Measurements from ENCODE around the gene IQCE.
"Not testable (repeated sequence)": the region's sequence is repeated elsewhere in the genome, so short reads cannot be mapped to it uniquely, and the experiment has no call there.

The IQCE gene

DNA sequence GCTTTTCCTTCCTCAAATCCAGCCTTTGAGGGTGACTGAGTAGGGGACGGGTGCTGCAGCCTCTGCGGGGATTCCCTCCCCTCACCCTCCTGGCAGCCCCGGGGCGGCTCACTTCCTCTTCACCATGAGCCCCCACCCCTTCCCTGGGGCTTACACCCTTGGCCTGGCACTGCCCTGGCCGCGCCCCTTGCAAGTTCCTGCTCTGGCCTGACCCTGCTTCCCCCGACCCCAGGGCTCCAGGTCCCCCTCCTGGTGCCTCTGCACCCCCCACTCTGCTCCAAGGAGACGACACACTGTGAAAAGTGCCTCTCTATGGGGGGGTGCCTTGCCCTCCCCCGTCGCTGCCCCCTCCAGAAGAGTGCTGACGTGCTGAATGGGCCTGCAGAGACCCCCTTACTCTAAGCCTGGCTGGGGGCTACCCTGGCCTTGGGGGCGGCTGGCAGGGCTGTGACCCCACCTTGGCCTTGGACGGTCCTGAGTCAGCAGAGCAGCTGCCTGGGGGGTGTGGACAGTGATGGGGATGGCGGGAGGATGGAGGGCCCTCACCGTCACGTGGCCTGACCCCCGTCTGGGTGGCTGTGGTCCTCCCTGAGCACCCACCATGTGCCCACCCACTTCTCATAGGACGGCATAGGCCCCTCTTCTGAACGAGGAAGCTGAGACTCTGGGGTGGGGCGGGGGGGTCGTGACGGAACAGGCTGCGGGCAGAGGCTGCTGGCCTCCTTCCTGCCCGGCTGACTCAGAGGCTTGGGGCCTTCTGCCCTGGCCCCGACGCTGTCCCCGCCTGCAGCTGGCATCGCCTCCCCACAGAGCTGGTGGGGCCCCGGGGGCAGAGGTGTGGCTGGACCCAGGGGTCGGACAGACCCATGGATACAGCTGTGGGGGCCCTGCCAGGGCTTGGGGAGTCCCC, 29.4 kb upstream of the IQCE start:
- peak; percentile 48 for DNase-seq (ENCODE audit: low spot score)
- TF ChIP-seq, protein P1, sequence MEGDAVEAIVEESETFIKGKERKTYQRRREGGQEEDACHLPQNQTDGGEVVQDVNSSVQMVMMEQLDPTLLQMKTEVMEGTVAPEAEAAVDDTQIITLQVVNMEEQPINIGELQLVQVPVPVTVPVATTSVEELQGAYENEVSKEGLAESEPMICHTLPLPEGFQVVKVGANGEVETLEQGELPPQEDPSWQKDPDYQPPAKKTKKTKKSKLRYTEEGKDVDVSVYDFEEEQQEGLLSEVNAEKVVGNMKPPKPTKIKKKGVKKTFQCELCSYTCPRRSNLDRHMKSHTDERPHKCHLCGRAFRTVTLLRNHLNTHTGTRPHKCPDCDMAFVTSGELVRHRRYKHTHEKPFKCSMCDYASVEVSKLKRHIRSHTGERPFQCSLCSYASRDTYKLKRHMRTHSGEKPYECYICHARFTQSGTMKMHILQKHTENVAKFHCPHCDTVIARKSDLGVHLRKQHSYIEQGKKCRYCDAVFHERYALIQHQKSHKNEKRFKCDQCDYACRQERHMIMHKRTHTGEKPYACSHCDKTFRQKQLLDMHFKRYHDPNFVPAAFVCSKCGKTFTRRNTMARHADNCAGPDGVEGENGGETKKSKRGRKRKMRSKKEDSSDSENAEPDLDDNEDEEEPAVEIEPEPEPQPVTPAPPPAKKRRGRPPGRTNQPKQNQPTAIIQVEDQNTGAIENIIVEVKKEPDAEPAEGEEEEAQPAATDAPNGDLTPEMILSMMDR (conservative IDR thresholded peaks at IDR 0.05; ENCODE audit: low read depth) = no peak
- ChIA-PET POLR2A (ENCODE audit: low non-redundant PET) (interaction anchor here (0.6 kb wide), 1 partner anchor 30 kb away, joined by 9 read pairs; no protein-coding TSS in a partner anchor), CTCF (no interaction called here)
- H3K27ac ChIP-seq = peak overlapping the region; percentile 100

GRCh38 chr7:2530071-2530987, 28.4 kb upstream of the IQCE start:
- DNase-seq (ENCODE audit: low spot score) = peak; percentile 64
- peak overlapping the region; percentile 100 for H3K27ac ChIP-seq
- POLR2A ChIA-PET (ENCODE audit: low non-redundant PET) = no interaction called here

DNA sequence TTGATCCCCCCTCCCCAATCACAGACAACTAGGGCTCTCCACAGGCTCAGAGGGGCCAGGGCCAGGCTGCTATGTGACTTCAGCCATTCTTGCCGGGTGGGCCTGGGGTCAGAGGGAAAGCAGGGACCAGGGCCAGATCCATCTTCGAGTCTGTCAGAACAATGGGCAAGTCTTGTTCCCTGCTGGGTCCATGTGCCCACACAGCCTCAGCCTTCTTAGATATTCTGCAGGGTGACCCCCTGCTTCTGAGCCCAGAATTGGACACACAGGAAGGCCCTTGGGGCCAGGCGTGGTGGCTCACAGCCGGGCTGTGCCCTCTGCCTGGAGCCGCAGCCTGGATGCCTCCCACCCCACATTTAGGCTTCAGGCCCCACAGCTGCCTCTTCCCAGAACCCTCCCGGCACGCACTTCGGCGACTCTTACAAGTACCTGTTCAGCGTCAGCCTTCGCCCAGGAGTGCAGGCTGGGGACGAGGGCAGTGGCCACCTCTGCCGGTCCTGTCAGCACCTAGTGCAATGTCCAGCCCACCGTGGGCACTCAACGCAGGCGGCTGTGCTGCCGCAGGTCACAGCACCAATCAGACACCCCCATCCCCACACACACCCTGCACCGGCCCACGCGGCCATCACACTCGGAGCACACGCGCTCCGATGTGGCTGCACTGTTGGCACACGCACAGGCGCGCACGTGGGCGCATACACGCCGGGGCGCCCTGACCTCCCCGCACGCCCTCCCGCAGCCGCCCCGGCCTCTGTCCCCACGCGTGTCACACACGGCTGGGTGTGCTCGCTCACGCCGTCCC, 27.6 kb upstream of the IQCE start:
- H3K27ac ChIP-seq = peak overlapping the region; percentile 100
- CTCF ChIA-PET; POLR2A ChIA-PET (ENCODE audit: low non-redundant PET): not testable (repeated sequence)

More at GRCh38 chr7:2530071-2530987, 28.4 kb upstream of the IQCE start:
- CTCF ChIA-PET = no interaction called here
- TF ChIP-seq, protein P1 (conservative IDR thresholded peaks at IDR 0.05; ENCODE audit: low read depth) = no peak

GRCh38 chr7:2531796-2532110, 27.0 kb upstream of the IQCE start:
- CTCF ChIA-PET; POLR2A ChIA-PET (ENCODE audit: low non-redundant PET); DNase-seq (ENCODE audit: low spot score): not testable (repeated sequence)
- peak overlapping the region; percentile 100 for H3K27ac ChIP-seq

More for the DNA sequence above, 27.6 kb upstream of the IQCE start:
- not testable (repeated sequence) for DNase-seq (ENCODE audit: low spot score)

DNA sequence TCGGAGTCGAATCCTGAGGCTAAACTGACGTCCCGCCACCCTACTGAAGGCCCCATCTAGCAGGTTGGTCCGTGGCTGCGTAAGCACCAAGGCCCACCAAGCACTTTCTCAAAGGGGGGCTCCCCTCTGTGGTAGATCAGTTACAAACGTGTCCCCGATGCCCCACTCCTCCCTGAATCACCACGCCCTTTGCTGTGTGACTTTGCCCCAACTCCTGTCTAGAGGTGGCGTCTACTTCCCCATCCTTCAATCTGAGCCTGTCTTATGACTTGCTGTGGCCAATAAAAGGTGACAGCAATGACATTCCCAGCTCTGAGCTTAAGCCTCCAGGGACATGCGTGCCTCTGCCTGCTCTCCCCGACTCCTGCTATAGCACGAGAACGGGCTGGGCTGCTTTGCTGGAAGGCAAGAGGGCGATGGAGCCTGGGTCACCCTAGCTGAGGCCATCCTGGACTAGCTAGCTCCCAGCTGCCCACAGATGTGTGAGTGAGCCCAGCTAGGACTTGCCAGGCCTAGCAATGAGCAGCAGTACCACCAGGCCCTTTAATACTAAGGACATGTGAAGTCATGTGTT, 26.5 kb upstream of the IQCE start:
- H3K27ac ChIP-seq = peak overlapping the region; percentile 100
- POLR2A ChIA-PET (ENCODE audit: low non-redundant PET); DNase-seq (ENCODE audit: low spot score); CTCF ChIA-PET: not testable (repeated sequence)

GRCh38 chr7:2532816-2533215, 26.0 kb upstream of the IQCE start:
- DNase-seq (ENCODE audit: low spot score); CTCF ChIA-PET; POLR2A ChIA-PET (ENCODE audit: low non-redundant PET): not testable (repeated sequence)
- peak overlapping the region; percentile 59 for H3K27ac ChIP-seq

- POLR2A ChIA-PET (ENCODE audit: low non-redundant PET); CTCF ChIA-PET: not testable (repeated sequence)
Observed at GRCh38 chr7:2533566-2533965, 25.2 kb upstream of the IQCE start.

GRCh38 chr7:2534214-2534613, 24.6 kb upstream of the IQCE start:
- H3K27ac ChIP-seq = peak overlapping the region; percentile 92; the same call in 1 of the 2 replicates
- POLR2A ChIA-PET (ENCODE audit: low non-redundant PET); DNase-seq (ENCODE audit: low spot score); CTCF ChIA-PET: not testable (repeated sequence)

More at GRCh38 chr7:2533566-2533965, 25.2 kb upstream of the IQCE start:
- H3K27ac ChIP-seq = peak overlapping the region; percentile 59
- not testable (repeated sequence) for DNase-seq (ENCODE audit: low spot score)

DNA sequence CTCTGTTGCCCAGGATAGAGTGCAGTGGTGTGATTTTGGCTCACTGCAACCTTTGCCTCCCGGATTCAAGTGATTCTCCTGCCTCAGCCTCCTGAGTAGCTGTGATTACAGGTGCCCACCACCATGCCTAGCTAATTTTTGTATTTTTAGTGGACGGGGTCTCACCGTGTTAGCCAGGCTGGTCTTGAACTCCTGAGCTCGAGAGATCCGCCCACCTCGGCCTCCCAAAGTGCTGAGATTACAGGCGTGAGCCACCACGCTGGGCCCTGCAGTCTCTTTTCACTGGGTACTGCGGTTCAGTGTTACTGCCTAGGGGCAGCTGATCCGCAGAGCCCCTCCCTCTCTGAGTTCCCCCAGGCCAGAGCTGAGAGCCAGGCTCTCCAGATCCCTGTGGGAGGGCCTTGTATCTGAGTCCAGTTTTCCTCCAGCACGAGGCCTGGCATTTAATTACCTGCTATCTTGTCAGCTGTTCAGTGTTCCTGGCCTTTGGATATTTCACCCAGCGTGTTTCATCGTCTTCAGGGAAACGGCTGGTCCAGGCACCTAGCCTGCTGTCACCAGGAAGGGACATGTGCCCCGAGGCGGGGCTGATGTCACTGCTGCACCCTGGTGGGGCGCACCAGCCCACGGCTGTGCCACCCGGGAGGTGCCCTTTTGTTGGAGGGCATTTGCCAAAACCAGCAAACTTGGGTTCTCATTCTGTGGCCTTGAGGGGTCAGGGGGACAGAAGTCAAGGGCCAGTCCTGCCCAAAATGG, 22.7 kb upstream of the IQCE start:
- DNase-seq (ENCODE audit: low spot score); POLR2A ChIA-PET (ENCODE audit: low non-redundant PET): not testable (repeated sequence)
- CTCF ChIA-PET = interaction anchor here (0.6 kb wide), 1 partner anchor 19 kb away, joined by 3 read pairs; no protein-coding TSS in a partner anchor
- peak overlapping the region; percentile 92 for H3K27ac ChIP-seq
